ENCODE measurements around the gene ANK2. TPM values are rescaled to one million over a fixed set of nuclear protein-coding genes. Genes with fewer than 3 reads are reported as not detected.

The ANK2 gene
- total RNA-seq, 2 experiments from 2014 or later: 0.36 TPM; not detected in 1

- no peak for DNase-seq
- H3K4me3 Mint-ChIP-seq: no peak overlapping the region
- H3K4me1 Mint-ChIP-seq (ENCODE audit: low read depth): no peaks in the 10 kb centered on the region
- no peaks in the 10 kb centered on the region for H3K9me3 ChIP-seq (ENCODE audit: control insufficient read depth in 1 of 2, insufficient read depth in 1 of 2, low read length in 2 of 2)
- H3K27me3 Mint-ChIP-seq: no peaks in the 10 kb centered on the region
- H3K36me3 ChIP-seq (ENCODE audit: insufficient read depth, low read length): no peaks in the 10 kb centered on the region
- intact Hi-C loops (cut with DNase I, micrococcal nuclease): no loop called here
- no peaks in the 10 kb centered on the region for H3K9me3 Mint-ChIP-seq
- H3K27me3 ChIP-seq (ENCODE audit: control insufficient read depth in 1 of 2, insufficient read depth in 2 of 2, low read length in 2 of 2): no peaks in the 10 kb centered on the region
- no peaks in the 10 kb centered on the region for H3K36me3 Mint-ChIP-seq (ENCODE audit: low read depth)
- no peak overlapping the region for H3K27ac ChIP-seq (ENCODE audit: low read depth in 1 of 2, low read length in 2 of 2)
- H3K4me1 ChIP-seq (ENCODE audit: insufficient read depth, low read length): no peaks in the 10 kb centered on the region
- no peak for ATAC-seq (ENCODE audit: poor library complexity)
- H3K27ac Mint-ChIP-seq: no peak overlapping the region
- ChIA-PET CTCF (no interaction called here), POLR2A (no interaction called here)
- TF ChIP-seq, protein P1, sequence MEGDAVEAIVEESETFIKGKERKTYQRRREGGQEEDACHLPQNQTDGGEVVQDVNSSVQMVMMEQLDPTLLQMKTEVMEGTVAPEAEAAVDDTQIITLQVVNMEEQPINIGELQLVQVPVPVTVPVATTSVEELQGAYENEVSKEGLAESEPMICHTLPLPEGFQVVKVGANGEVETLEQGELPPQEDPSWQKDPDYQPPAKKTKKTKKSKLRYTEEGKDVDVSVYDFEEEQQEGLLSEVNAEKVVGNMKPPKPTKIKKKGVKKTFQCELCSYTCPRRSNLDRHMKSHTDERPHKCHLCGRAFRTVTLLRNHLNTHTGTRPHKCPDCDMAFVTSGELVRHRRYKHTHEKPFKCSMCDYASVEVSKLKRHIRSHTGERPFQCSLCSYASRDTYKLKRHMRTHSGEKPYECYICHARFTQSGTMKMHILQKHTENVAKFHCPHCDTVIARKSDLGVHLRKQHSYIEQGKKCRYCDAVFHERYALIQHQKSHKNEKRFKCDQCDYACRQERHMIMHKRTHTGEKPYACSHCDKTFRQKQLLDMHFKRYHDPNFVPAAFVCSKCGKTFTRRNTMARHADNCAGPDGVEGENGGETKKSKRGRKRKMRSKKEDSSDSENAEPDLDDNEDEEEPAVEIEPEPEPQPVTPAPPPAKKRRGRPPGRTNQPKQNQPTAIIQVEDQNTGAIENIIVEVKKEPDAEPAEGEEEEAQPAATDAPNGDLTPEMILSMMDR (IDR thresholded peaks at IDR 0.05): no peak
- no peak overlapping the region for H3K4me3 ChIP-seq (ENCODE audit: low read length)
These were observed 36.8 kb downstream of the ANK2 start for GRCh38 chr4:113086172-113086695.

DNA sequence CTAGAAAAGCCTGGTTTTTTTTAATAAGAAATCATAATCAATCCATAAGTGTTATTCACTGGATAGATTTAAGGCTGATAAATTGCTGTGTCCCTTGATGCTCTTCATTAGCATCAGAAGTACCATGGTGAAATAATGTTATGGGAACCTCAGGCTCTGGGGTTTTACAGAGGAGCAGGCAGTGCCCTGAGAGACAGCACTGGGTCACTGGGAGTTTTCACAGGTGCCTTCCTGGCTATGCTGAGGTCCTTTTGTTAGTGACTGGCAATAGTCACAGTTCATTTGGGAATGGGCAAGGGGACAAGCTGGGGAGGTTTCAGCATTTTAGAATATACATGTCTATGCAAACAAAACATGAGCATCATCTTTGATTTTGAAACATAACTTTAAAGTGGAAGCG, 38.6 kb downstream of the ANK2 start:
- Histone ChIP-seq H3K36me3 (ENCODE audit: insufficient read depth, low read length) (no peaks in the 10 kb centered on the region), H3K27ac (ENCODE audit: low read depth in 1 of 2, low read length in 2 of 2) (no peak overlapping the region), H3K27me3 (ENCODE audit: control insufficient read depth in 1 of 2, insufficient read depth in 2 of 2, low read length in 2 of 2) (no peaks in the 10 kb centered on the region), H3K9me3 (ENCODE audit: control insufficient read depth in 1 of 2, insufficient read depth in 1 of 2, low read length in 2 of 2) (no peaks in the 10 kb centered on the region), H3K4me1 (ENCODE audit: insufficient read depth, low read length) (no peaks in the 10 kb centered on the region), H3K4me3 (ENCODE audit: low read length) (no peak overlapping the region)
- H3K27me3 Mint-ChIP-seq: no peaks in the 10 kb centered on the region
- intact Hi-C loops (cut with DNase I, micrococcal nuclease): no loop called here
- ATAC-seq (ENCODE audit: poor library complexity) (no peak), DNase-seq (no peak)
- no peaks in the 10 kb centered on the region for H3K36me3 Mint-ChIP-seq (ENCODE audit: low read depth)
- POLR2A ChIA-PET: no interaction called here
- H3K4me1 Mint-ChIP-seq (ENCODE audit: low read depth): no peaks in the 10 kb centered on the region
- CTCF ChIA-PET: no interaction called here
- H3K9me3 Mint-ChIP-seq: no peaks in the 10 kb centered on the region
- H3K4me3 Mint-ChIP-seq: no peak overlapping the region
- TF ChIP-seq, protein P1 (IDR thresholded peaks at IDR 0.05): no peak
- H3K27ac Mint-ChIP-seq: no peak overlapping the region

GRCh38 chr4:113090954-113091353, 41.5 kb downstream of the ANK2 start:
- H3K27me3 ChIP-seq (ENCODE audit: control insufficient read depth in 1 of 2, insufficient read depth in 2 of 2, low read length in 2 of 2): no peaks in the 10 kb centered on the region
- H3K4me3 Mint-ChIP-seq: no peak overlapping the region
- no peaks in the 10 kb centered on the region for H3K4me1 ChIP-seq (ENCODE audit: insufficient read depth, low read length)
- peaks cover 5% of the 10 kb centered on the region for H3K27me3 Mint-ChIP-seq
- no peaks in the 10 kb centered on the region for H3K36me3 ChIP-seq (ENCODE audit: insufficient read depth, low read length)
- no peak overlapping the region for H3K27ac ChIP-seq (ENCODE audit: low read depth in 1 of 2, low read length in 2 of 2)
- no peaks in the 10 kb centered on the region for H3K36me3 Mint-ChIP-seq (ENCODE audit: low read depth)
- no peaks in the 10 kb centered on the region for H3K9me3 Mint-ChIP-seq
- DNase-seq (no peak), ATAC-seq (ENCODE audit: poor library complexity) (no peak)
- no peak overlapping the region for H3K4me3 ChIP-seq (ENCODE audit: low read length)
- H3K27ac Mint-ChIP-seq: no peak overlapping the region
- ChIA-PET POLR2A (no interaction called here), CTCF (no interaction called here)
- intact Hi-C loops (cut with DNase I, micrococcal nuclease): no loop called here
- no peaks in the 10 kb centered on the region for H3K4me1 Mint-ChIP-seq (ENCODE audit: low read depth)
- H3K9me3 ChIP-seq (ENCODE audit: control insufficient read depth in 1 of 2, insufficient read depth in 1 of 2, low read length in 2 of 2): no peaks in the 10 kb centered on the region
- TF ChIP-seq, protein P1 (IDR thresholded peaks at IDR 0.05): no peak

Data from CD4-positive, alpha-beta T cell (primary cell).